HG02973 (cell line): Measurements from ENCODE around the gene PEX19.
"Not testable (repeated sequence)": the region's sequence is repeated elsewhere in the genome, so short reads cannot be mapped to it uniquely, and the experiment has no call there.

Experiments
- ATAC-seq: cut with Tn5 transposase; IDR thresholded peaks from one replicate; pipeline ENCODE4 v1.9.1; 2021; ENCODE audit warnings: moderate library complexity; ENCODE audit not compliant: unreplicated experiment

Gene PEX19, protein sequence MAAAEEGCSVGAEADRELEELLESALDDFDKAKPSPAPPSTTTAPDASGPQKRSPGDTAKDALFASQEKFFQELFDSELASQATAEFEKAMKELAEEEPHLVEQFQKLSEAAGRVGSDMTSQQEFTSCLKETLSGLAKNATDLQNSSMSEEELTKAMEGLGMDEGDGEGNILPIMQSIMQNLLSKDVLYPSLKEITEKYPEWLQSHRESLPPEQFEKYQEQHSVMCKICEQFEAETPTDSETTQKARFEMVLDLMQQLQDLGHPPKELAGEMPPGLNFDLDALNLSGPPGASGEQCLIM

DNA sequence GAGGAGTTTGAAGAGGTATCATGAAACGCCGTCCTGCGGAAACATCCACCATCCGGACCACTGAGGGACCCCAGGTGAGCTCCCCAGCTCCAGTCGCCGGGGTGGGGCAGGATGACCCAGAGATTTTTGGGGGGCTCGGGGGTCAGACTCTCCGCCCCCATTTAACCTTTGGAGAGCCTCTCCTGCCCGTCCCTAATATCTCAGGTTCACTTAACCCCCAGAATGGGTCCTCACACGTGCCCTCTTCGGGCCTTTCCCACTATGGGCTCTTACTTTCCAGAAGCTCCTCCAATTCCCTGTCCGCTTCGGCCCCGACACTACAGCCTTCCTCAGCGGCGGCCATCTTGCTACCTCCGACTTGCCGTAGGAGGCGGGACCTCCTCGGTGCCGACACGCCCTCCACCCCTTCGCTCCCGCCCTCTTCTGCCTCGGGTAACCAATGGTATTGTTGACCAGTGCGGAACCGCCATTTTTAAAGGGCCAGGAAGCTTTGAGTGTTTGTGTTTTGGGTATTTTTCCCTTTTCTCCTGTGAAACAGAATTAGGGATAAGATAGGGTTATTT is at the start of gene PEX19:
Gene PEX19, minus strand, starts transcription at position 352 of the 563 bp plus-strand sequence. Its CDS starts 9 bp downstream, at position 343.
- ATAC-seq: peak; percentile 95

DNA sequence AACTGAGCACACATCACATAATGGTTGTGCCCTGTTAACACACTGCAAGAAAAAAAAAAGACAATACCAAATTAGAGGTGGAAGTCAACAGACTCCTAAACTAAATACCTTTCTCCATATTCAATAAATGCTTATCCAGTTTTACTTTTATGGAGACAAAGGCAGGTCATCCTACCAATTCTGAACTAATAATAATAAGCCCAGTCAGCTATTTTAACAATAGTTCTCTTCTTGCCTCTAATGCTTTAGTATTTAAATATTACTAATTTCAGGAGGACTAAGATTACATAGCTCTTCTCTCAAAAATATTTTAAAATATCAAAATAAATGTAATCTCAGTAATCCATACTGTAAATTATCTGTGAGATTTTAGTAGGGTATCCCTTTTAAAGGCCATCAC is 47.6 kb upstream of the PEX19 start:
- no peak for ATAC-seq

DNA sequence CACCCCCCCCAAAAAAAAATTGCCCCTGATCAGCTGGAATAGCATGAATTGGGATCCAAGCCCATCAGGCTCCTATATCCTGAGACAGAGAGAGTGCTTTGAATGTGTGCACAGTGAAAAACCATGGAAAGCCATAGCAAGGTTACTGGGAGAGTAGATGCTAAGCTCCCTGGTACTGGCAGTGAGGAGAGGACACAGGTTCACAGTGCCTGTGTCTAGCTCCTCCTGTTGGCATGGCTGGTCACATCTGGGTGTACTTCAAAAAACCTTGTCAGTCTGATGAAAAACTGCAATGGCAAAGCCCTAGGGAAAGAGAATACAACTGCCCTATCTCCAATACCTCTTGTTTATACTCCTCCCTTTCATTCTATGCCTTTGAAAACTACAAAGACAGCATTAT is 45.2 kb upstream of the PEX19 start:
- no peak for ATAC-seq

DNA sequence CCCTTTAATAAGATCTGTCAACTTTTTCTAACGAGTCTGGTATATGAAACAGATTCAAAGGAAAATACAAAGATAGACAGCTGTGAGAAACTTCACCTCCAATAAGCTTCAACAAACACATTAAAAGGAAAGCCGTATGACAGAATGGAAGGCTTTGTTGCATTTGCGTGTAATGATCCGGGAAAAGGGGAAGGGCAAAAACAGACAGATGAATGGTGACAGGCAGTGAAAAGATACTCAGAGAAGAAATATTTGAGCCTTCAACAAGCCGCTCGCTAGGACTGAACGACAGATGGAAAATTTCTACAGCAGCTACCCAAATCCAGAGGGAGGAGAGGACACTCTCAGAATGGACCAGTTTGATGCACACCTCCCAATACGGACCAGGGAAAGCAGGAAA is 43.3 kb upstream of the PEX19 start:
- ATAC-seq: no peak

GRCh38 chr1:160326418-160326817 is 41.5 kb upstream of the PEX19 start:
- no peak for ATAC-seq

DNA sequence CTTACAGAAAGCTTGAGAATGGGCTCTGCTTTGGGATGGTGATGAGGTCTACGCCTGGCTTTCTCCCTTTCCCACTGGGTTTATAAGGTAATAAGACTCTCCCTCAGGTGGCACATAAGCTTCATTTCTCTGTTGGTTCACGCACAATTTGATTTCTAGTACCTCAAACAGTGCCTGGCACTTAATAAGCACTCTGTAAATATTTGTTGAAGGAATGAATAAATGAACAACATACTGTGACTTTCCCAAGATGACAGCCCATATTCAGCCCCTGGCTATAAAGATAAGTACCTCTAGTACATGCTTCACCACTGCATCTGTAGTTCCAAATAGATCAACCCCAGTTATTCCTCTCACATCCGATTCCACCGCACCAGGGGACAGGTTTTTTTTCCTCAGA is 40.3 kb upstream of the PEX19 start:
- ATAC-seq: no peak

GRCh38 chr1:160322831-160323230 is 37.9 kb upstream of the PEX19 start:
- ATAC-seq: no peak

GRCh38 chr1:160315359-160315758 is 30.4 kb upstream of the PEX19 start:
- no peak for ATAC-seq

DNA sequence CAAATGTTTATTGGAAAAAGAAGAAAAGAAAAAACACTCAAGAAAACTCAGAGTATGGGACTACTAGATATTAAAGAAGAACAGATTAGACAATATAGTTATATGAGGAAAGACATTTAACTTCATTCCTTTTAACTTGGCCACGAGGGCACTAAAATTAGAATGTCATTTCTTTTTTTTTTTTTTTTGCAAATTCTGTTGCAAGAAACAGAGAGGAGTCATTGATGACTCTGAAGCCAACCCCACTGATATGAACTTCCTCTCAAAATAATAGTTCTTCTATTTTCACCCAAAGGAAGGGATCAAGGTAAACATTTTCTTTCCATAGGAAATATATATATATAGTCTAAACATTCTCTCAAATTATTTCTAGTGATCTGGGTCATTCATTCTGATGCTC is 24.6 kb upstream of the PEX19 start:
- ATAC-seq: no peak

- no peak for ATAC-seq
These were observed 24.2 kb upstream of the PEX19 start for GRCh38 chr1:160309185-160309557.

GRCh38 chr1:160308451-160309184 is 23.7 kb upstream of the PEX19 start:
- ATAC-seq: no peak

- ATAC-seq: no peak
These were observed 22.3 kb upstream of the PEX19 start for GRCh38 chr1:160307118-160307791.

DNA sequence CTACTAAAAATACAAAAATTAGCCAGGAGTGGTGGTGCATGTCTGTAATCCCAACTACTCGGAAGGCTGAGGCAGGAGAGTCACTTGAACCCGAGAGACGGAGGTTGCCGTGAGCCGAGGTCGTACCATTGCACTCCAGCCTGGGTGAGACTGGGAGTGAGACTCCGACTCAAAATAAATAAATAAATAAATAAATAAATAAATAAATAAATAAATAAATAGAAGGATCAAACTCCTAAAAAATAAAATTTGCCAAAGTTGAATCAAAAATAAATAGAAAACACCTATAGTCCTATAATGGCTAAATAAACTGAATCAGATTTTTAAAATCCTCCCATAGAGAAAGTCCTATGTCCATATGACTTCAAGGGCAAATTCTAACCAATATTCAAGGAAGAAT is 15.2 kb upstream of the PEX19 start:
- no peak for ATAC-seq

- no peak for ATAC-seq
These were observed 11.1 kb upstream of the PEX19 start for GRCh38 chr1:160296036-160296435.

- no peak for ATAC-seq
These were observed 8.4 kb upstream of the PEX19 start for GRCh38 chr1:160293020-160293968.

DNA sequence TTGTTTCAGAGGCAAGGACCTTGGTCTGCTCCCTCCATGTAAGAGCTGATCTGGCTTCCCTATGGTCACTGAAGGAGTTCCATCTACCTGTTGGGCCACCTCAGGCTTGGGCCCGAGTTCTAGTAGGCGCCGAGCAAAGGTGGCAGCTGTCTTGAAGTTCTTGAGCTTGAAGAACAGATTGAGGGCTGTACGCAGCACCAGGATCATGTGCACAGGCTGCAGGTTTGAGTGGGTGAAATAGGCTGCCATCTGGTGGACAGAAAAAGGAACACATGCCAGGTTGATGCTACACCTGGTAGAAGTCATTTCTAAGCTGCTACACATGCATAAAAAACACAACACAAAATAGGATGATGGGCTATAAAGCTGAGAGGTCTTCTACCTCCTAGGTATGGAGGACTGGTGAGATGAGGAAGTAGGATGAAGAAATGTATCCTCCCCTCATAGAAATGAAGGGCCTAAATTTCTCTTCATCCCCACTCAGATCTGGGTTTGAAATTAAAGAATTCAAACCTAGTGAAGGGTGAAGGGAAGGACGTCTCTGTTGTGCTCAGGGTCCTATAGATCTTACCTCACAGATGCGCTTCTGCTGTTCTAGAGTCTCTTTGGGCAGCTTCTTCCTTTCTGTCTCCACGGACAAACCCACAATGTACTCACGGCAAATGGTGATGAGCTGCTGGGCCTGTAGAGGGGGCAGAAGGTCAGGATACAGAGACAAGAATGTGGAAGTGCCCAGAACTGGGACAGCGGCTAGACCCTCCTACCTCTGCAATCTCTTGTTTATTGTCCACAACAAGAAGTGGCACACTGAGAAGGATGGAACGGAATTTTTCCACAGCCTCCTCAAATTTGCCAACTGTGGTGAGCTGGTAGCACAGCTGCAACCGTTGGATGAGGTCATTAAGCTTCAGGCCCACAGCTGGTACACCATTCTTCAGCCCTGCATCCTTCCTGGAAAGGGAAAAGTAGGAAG is 6.6 kb upstream of the PEX19 start:
- ATAC-seq: peak; percentile 62

DNA sequence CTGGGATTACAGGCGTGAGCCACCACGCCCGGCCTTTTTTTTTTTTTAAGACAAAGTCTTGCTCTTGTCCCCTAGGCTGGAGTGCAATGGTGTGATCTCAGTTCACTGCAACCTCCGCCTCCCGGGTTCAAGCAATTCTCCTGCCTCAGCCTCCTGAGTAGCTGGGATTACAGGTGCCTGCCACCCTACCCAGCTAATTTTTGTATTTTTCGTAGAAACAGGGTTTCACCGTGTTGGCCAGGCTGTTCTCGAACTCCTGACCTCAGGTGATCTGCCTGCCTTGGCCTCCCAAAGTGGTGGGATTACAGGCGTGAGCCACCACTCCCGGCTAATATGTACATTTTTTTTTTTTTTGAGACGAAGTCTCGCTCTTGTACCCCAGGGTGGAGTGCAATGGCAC is 2.8 kb upstream of the PEX19 start:
- not testable (repeated sequence) for ATAC-seq

GRCh38 chr1:160285506-160285905 is 573 bp upstream of the PEX19 start:
- no peak for ATAC-seq

DNA sequence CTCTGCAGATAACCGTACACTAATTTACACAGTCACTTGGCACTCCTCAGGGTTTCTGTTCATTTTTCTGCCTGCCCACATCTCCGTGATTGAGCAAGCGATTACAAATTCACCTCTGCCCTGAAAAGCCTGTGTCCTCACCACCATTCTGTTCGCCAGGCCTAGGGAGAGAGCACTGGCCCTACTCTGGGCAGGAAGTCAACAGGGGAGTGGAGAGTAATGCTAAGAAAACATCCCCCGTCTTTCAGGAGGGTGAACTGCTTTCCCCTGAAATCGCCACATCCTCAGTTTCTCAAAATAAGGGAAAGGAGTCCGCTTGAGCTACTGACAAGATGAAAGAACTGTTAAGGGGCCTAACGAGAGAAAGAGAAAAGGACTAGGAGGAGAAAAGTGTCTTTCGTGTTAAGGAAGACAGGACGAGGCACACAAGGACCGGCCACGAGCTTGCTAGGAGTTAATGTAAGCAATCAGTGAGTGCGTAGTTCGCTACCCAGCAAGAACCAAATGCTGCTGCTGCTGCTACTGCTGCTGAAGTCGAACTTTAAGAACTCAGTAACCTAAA is 632 bp downstream of the PEX19 start:
- ATAC-seq: peak; percentile 8
